ENCODE data around the gene OR1F1.

Gene OR1F1

DNA sequence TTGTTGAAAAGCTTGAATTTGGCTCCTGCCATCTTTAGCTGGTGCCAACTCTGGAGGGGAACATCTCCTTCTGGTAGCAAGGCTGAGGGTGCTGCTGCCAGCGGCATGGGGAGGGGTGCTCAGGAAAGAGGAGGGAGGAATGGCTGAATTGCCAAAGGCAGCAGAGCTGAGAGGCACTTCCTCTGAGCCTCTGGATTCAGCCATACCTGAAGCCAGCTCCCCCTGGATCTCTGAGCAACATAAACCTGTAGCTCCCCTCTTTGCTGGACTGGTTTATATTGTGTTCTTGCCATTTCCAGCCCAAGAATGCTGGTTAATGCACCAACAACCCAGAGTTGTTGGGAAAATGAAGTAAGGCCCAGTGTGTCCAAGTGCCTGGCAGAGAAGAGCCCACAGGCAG lies 61.0 kb downstream of the OR1F1 start:
- no peak for DNase-seq (ENCODE audit: low read depth)

DNA sequence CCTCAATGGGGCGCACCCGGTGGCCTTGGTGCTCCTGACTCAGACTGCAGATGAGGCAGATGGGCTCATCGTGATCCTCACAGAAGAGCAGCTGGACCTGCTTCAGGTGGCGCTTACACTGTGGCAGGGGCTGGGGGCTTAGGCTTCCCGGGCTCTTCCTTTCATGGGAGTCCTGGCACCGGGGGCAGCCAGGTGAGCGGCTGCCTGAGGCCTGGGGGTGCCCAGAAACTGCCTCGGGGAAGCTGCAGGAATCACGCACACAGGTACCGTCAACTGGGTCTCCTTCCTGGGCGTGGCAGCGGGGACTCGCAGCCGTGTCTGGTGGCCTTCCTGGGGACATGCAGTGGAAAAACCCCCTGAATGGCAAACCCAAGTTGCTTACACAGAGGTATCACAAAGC lies 61.4 kb downstream of the OR1F1 start:
- DNase-seq (ENCODE audit: low read depth) = no peak

DNA sequence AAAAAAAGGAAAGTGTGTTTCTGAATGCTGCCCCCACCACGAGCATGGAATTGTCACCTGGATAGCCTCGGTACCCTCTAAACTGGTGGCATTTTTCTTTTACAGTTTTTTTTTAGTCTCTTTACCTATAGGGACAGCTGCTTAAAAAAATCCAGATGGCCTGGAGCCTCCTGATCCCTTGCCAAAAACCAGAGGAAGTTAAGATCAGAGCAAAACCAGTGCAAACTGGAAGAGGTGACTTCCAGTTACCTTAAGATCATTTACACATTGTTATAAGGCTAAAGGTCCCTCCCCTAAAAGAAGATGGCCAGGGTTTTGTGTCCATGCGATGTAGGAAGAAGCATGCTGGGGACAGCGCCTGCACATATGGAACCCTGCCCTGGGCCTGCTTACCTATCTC lies 65.0 kb downstream of the OR1F1 start:
- DNase-seq (ENCODE audit: low read depth) = no peak

DNA sequence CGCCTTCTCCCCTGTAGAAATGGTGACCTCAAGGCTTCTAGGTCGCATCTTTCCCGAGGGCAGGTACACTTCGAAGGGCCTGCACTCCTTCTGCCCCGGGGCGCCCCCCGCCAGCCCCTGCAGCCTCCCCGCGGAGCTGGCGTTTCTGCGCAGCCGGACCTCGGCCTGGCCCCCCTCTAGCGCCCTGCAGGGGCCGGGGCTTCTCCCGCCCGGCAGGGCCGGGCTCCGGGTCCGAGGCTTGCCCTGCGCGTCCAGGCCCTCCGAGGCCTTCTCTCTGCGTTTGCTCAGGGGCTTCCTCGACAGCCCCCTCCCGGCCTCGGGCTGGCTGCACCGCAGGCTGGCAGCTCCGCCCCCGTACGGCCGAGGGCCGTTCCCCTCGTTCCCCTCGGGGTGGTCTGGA lies 66.3 kb downstream of the OR1F1 start:
- DNase-seq (ENCODE audit: low read depth) = no peak
